K562 (cell line): ENCODE measurements around the gene CECR2. TPM values are rescaled to one million over a fixed set of nuclear protein-coding genes. Genes with fewer than 3 reads are reported as not detected.
"Not testable (repeated sequence)": the region's sequence is repeated elsewhere in the genome, so short reads cannot be mapped to it uniquely, and the experiment has no call there.

Experiments
- ATAC-seq: fragments of 200-7000 bp; cut with Tn5 transposase; 3 replicates; pipeline ENCODE4 v1.9.1; 2020; ENCODE audit warnings: moderate library complexity
- BruUV-seq: library from RNA; stranded (reverse); fragments of 400-500 nt; replicated peaks from 2 replicates; lab custom pipeline; 2021; lab: Mats Ljungman, UMichigan
- CTCF ChIA-PET: fragments of 300-600 bp; formaldehyde crosslinking; extraction: SDS; loops from one replicate; lab custom pipeline; 2021; ENCODE audit warnings: low intra/inter-chr PET ratio; lab: Yijun Ruan, JAX
- POLR2A ChIA-PET: fragments of 300-600, 350-650 bp; sonication (Branson Sonifier 250); formaldehyde crosslinking; extraction: SDS; loops from one replicate; lab custom pipeline; 2021; ENCODE audit warnings: antibody characterized with exemption, inconsistent platforms; lab: Yijun Ruan, JAX
- DNase-seq, 4 experiments: peaks; one replicate each; pipeline versions ENCODE4 v3.0.0 to v3.0.0-alpha.2; 2011 to 2018; ENCODE audit warnings: low spot score in 3 of 4, mixed read lengths in 3 of 4; ENCODE audit errors: extremely low read depth in 1 of 4
- FAIRE-seq: peaks from 2 replicates; lab custom pipeline; 2011; peaks lifted over from hg19 to GRCh38; lab: Jason Lieb, UNC
- H2AFZ ChIP-seq: 2 replicates; pipeline ENCODE4 v1.6.0; 2011; ENCODE audit warnings: low read depth, low read length, control low read depth, inconsistent platforms
- H3K27ac ChIP-seq: fragments of 200-600 bp; 3 replicates; pipeline ENCODE4 v1.8.0; 2011; ENCODE audit warnings: low read depth, mild to moderate bottlenecking, control low read depth, inconsistent platforms, low read length, moderate library complexity, mixed read lengths; ENCODE audit errors: extremely low read depth
- H3K27me3 ChIP-seq, 2 experiments: fragments of 300-600 bp in 1 of 2; 2 replicates in 1 of 2; 3 replicates in 1 of 2; pipeline versions ENCODE4 v1.6.0 to v1.8.0; 2011; ENCODE audit warnings: inconsistent platforms in 2 of 2, low read length in 2 of 2, mild to moderate bottlenecking in 1 of 2, mixed read lengths in 1 of 2, moderate library complexity in 1 of 2; ENCODE audit not compliant: control insufficient read depth in 2 of 2, insufficient read depth in 2 of 2
- H3K36me3 ChIP-seq: fragments of 300-600 bp; 3 replicates; pipeline ENCODE4 v1.8.0; 2011; ENCODE audit warnings: mild to moderate bottlenecking, low read length, inconsistent platforms; ENCODE audit not compliant: control insufficient read depth, insufficient read depth
- H3K4me1 ChIP-seq, 2 experiments: fragments of 200-600 bp in 1 of 2; replicated peaks in 1 of 2; 2 replicates in 1 of 2; 3 replicates in 1 of 2; pipeline versions ENCODE4 v1.5.1 to v1.8.0; 2011; ENCODE audit warnings: inconsistent platforms in 2 of 2, low read length in 2 of 2, mild to moderate bottlenecking in 1 of 2, mixed read lengths in 1 of 2, moderate library complexity in 1 of 2; ENCODE audit not compliant: control insufficient read depth in 2 of 2, insufficient read depth in 2 of 2
- H3K4me2 ChIP-seq: 2 replicates; pipeline ENCODE4 v1.6.1; 2011; ENCODE audit warnings: low read length, control low read depth, inconsistent platforms, mixed read lengths; ENCODE audit not compliant: insufficient read depth
- H3K4me3 ChIP-seq: fragments of 200-600 bp; sonication (generic), shearing (Covaris generic); 2 replicates; pipeline ENCODE4 v1.5.1; 2016; ENCODE audit warnings: control low read depth, inconsistent platforms
- H3K79me2 ChIP-seq: fragments of 200-600 bp; 3 replicates; pipeline ENCODE4 v1.8.0; 2011; ENCODE audit warnings: low read length, inconsistent platforms; ENCODE audit not compliant: control insufficient read depth, insufficient read depth
- H3K9ac ChIP-seq, 2 experiments: 2 replicates each; pipeline versions ENCODE4 v1.6.0 to v1.6.1; 2011; ENCODE audit warnings: low read depth in 2 of 2, low read length in 2 of 2, control low read depth in 1 of 2, inconsistent platforms in 1 of 2, mild to moderate bottlenecking in 1 of 2, mixed read lengths in 1 of 2; ENCODE audit not compliant: insufficient read depth in 1 of 2
- H3K9me1 ChIP-seq: one replicate; pipeline ENCODE4 v1.6.0; 2011; ENCODE audit warnings: inconsistent platforms, mild to moderate bottlenecking, low read length, moderate library complexity; ENCODE audit not compliant: control insufficient read depth, insufficient read depth
- H3K9me3 ChIP-seq: replicated peaks from 2 replicates; pipeline ENCODE4 v1.5.1; 2011; ENCODE audit warnings: low read depth, low read length, inconsistent platforms; ENCODE audit not compliant: control insufficient read depth, insufficient read depth
- H4K20me1 ChIP-seq: replicated peaks from 2 replicates; pipeline ENCODE4 v1.6.1; 2011; ENCODE audit warnings: low read length, inconsistent platforms, mixed read lengths; ENCODE audit not compliant: control insufficient read depth, insufficient read depth
- CHD2 ChIP-seq: IDR thresholded peaks from 2 replicates; pipeline ENCODE4 v1.6.1; 2011; ENCODE audit warnings: low read depth, low read length
- CTBP1 ChIP-seq: fragments of 450-650 bp; IDR thresholded peaks from 2 replicates; pipeline ENCODE4 v1.6.1; 2016; ENCODE audit warnings: borderline replicate concordance
- DIDO1 ChIP-seq: fragments of 450-650 bp; IDR thresholded peaks from 2 replicates; pipeline ENCODE4 v1.6.1; 2016; ENCODE audit warnings: low read depth, missing biosample characterization, missing genetic modification characterization
- FOXM1 ChIP-seq, 2 experiments: fragments of 450-650 bp in 1 of 2; sonication (generic) in 1 of 2; formaldehyde crosslinking in 1 of 2; IDR thresholded peaks; 2 replicates each; pipeline versions ENCODE4 v1.6.1 to v1.9.0; 2017 to 2022; ENCODE audit warnings: low read depth in 2 of 2, mild to moderate bottlenecking in 2 of 2, missing genetic modification reagents in 1 of 2, moderate library complexity in 1 of 2
- GABPA ChIP-seq: fragments of 200-800 bp; sonication (Bioruptor generic); conservative IDR thresholded peaks from 2 replicates; pipeline ENCODE4 v1.6.1; 2016; ENCODE audit warnings: low read depth, missing genetic modification characterization, missing compliant biosample characterization
- NBN ChIP-seq: fragments of 450-650 bp; IDR thresholded peaks from 2 replicates; pipeline ENCODE4 v1.6.1; 2016; ENCODE audit warnings: low read depth, mild to moderate bottlenecking
- NEUROD1 ChIP-seq: fragments of 150-350 bp; IDR thresholded peaks from 2 replicates; pipeline ENCODE4 v1.6.1; 2014; ENCODE audit warnings: borderline replicate concordance, low read length, low read depth; ENCODE audit not compliant: partially characterized antibody
- OTX1 ChIP-seq: fragments of 450-650 bp; formaldehyde crosslinking; IDR thresholded peaks from 2 replicates; pipeline ENCODE4 v1.4.0; 2022; ENCODE audit warnings: mild to moderate bottlenecking
- RBM22 ChIP-seq: fragments of 200-400 bp; formaldehyde crosslinking; IDR thresholded peaks from 2 replicates; pipeline ENCODE4 v1.6.1; 2018; ENCODE audit warnings: low read length, low read depth; ENCODE audit not compliant: poor library complexity, severe bottlenecking
- SOX6 ChIP-seq: fragments of 450-650 bp; IDR thresholded peaks from 2 replicates; pipeline ENCODE4 v1.6.1; 2014; ENCODE audit warnings: mild to moderate bottlenecking
- TAF7 ChIP-seq: fragments of 450-650 bp; IDR thresholded peaks from 2 replicates; pipeline ENCODE4 v1.6.1; 2016; ENCODE audit warnings: missing genetic modification characterization, missing compliant biosample characterization
- TEAD4 ChIP-seq, 2 experiments: sonication (generic) in 1 of 2; formaldehyde crosslinking in 1 of 2; IDR thresholded peaks; 2 replicates each; pipeline versions ENCODE4 v1.6.1 to v1.8.0; 2012 to 2022; ENCODE audit warnings: borderline replicate concordance in 1 of 2, inconsistent platforms in 1 of 2, low read length in 1 of 2, mild to moderate bottlenecking in 1 of 2, missing genetic modification reagents in 1 of 2
- ZNF197 ChIP-seq: fragments of 200-800 bp; sonication (Bioruptor generic); IDR thresholded peaks from 2 replicates; pipeline ENCODE4 v1.6.1; 2016; ENCODE audit warnings: low read depth, missing genetic modification characterization, missing compliant biosample characterization
- ZNF57 ChIP-seq: fragments of 450-650 bp; formaldehyde crosslinking; IDR thresholded peaks from 2 replicates; pipeline ENCODE4 v1.4.0; 2020; ENCODE audit warnings: mild to moderate bottlenecking, moderate library complexity
- WGBS: fragments of 100-300 bp; shearing (Covaris generic); methylation state at CpG from one replicate; pipeline ENCODE4 v1.1.6; 2016; ENCODE audit warnings: low coverage, mixed read lengths; ENCODE audit not compliant: insufficient coverage; ENCODE audit errors: missing lambda C conversion rate; 5-methylcytosine and 5-hydroxymethylcytosine counted together
- in situ Hi-C: fragments of 300-500 bp; cut with MboI; formaldehyde crosslinking; loops from 4 replicates; pipeline ENCODE4 v1.15.0; 2018; ENCODE audit warnings: inconsistent platforms, mixed read lengths
- intact Hi-C: fragments of 100-400 bp; cut with micrococcal nuclease; formaldehyde crosslinking; loops from 2 replicates; pipeline ENCODE4 v1.14.2; 2022
- polyA plus RNA-seq, 8 experiments: library from polyadenylated mRNA; depleted of rRNA in 4 of 8; stranded (reverse) in 5 of 8; unstranded in 3 of 8; fragments of >200 nt; fragmentation: Nextera tagmentation in 2 of 8; fragmentation: Illumina TruSeq in 1 of 8; extraction: Ambion mirVana in 2 of 8; extraction: Trizol in 1 of 8; gene quantifications; 2 replicates each; pipeline versions ENCODE4 v1.2.1 to v1.2.3, GENCODE V29; 2011 to 2014; ENCODE audit warnings: inconsistent platforms in 1 of 8, missing spikeins in 1 of 8
- total RNA-seq, 7 experiments: library from RNA; depleted of rRNA in 6 of 7; stranded (reverse); fragments of >200 nt in 6 of 7; fragmentation: Illumina TruSeq in 2 of 7; extraction: Trizol in 2 of 7; gene quantifications; 2 replicates each; pipeline versions ENCODE4 v1.2.1 to v1.2.3, GENCODE V29; 2011 to 2021; ENCODE audit warnings: low replicate concordance in 1 of 7
- TF ChIP-seq, protein P1 (sequence below): fragments of 250-450 bp; sonication (Bioruptor Pico); IDR thresholded peaks from 2 replicates; pipeline ENCODE4 v1.4.0; 2020; ENCODE audit warnings: mild to moderate bottlenecking, moderate library complexity, borderline replicate concordance

Gene CECR2
- total and polyA plus RNA-seq, 9 of the 15 experiments (the other 6 are each of a cell fraction or from before 2014, with no cell fraction given), result 0.01 to 1.00 (median 0.27) TPM

DNA sequence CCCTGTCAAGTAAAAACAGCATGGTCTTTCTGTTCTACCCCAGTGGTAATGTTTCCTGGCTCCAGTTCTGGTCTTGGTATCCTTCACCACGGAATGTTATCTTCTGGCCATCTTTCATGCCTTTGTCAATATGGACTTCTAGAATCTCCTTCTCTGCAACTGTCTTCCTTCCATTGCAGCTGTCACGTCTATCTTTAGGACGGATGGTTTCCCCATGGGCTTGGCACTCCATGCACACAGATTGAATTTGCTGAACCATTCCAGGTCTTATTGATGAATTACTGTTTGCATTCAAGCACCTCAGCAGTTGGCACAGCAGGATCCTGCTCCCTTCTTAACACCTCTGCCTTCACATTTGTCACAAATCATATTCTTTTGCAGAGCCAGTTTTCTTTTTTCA lies 149.1 kb downstream of the CECR2 start:
- FAIRE-seq, result no peak
- in situ Hi-C loops, result no loop called here
- CTCF ChIA-PET, result no interaction called here

DNA sequence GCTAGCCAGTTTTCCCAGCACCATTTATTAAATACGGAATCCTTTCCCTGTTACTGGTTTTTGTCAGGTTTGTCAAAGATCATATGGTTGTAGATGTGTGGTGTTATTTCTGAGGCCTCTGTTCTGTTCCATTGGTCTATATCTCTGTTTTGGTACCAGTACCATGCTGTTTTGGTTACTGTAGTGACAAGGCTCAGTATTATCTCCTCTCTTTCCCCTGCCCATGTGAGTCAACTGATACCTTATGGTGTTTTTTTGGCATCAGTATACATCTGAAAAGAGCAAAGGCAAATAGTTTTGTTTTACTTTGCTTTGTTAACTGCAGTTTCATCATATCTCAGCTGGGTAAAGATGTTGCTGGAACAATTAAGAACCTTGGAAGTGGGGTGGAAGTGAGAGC lies 152.7 kb downstream of the CECR2 start:
- DNase-seq, CTCF ChIA-PET, H3K4me3 ChIP-seq, H4K20me1 ChIP-seq, H3K79me2 ChIP-seq, in situ Hi-C loops, BruUV-seq, H3K4me2 ChIP-seq, H3K36me3 ChIP-seq, ATAC-seq, FAIRE-seq, H3K9me1 ChIP-seq, H3K9ac ChIP-seq, POLR2A ChIA-PET, H2AFZ ChIP-seq, H3K4me1 ChIP-seq, H3K27ac ChIP-seq, H3K9me3 ChIP-seq, intact Hi-C loops: not testable (repeated sequence)
- H3K27me3 ChIP-seq, result peaks cover 14 to 33% of the 10 kb centered on the region in 2 experiments; a peak in 4 of 5 replicates
- 17% methylated on average over 1 of the region's 1 CpG for WGBS

More for the DNA sequence above, 149.1 kb downstream of the CECR2 start:
- H2AFZ ChIP-seq, result no peak overlapping the region
- no peaks in the 10 kb centered on the region for H3K36me3 ChIP-seq
- H3K4me2 ChIP-seq, result no peak overlapping the region
- H4K20me1 ChIP-seq, result no peaks in the 10 kb centered on the region
- no peaks in the 10 kb centered on the region for H3K4me1 ChIP-seq
- no TSS peak for BruUV-seq
- 2% methylated on average over 3 of the region's 3 CpGs for WGBS
- no peak overlapping the region for H3K9ac ChIP-seq
- DNase-seq (no peak), ATAC-seq (no peak)
- H3K9me3 ChIP-seq, result no peaks in the 10 kb centered on the region
- TF ChIP-seq ZNF57 (CRISPR knock-in tag) (no peak), FOXM1 (IDR thresholded peaks at IDR 0.05; ENCODE audit: low read depth) (no peak), FOXM1 (CRISPR knock-in tag; IDR thresholded peaks at IDR 0.05; ENCODE audit: low read depth) (no peak), CHD2 (no peak), GABPA (tag) (no peak), SOX6 (no peak), OTX1 (no peak), ZNF197 (CRISPR knock-in tag) (no peak), DIDO1 (no peak), NBN (no peak), CTBP1 (no peak), RBM22 (no peak), NEUROD1 (no peak), TAF7 (tag) (no peak), TEAD4 (IDR thresholded peaks at IDR 0.05; ENCODE audit: low read length) (no peak), TEAD4 (CRISPR knock-in tag; IDR thresholded peaks at IDR 0.05; ENCODE audit: borderline replicate concordance) (no peak)
- TF ChIP-seq, protein P1, sequence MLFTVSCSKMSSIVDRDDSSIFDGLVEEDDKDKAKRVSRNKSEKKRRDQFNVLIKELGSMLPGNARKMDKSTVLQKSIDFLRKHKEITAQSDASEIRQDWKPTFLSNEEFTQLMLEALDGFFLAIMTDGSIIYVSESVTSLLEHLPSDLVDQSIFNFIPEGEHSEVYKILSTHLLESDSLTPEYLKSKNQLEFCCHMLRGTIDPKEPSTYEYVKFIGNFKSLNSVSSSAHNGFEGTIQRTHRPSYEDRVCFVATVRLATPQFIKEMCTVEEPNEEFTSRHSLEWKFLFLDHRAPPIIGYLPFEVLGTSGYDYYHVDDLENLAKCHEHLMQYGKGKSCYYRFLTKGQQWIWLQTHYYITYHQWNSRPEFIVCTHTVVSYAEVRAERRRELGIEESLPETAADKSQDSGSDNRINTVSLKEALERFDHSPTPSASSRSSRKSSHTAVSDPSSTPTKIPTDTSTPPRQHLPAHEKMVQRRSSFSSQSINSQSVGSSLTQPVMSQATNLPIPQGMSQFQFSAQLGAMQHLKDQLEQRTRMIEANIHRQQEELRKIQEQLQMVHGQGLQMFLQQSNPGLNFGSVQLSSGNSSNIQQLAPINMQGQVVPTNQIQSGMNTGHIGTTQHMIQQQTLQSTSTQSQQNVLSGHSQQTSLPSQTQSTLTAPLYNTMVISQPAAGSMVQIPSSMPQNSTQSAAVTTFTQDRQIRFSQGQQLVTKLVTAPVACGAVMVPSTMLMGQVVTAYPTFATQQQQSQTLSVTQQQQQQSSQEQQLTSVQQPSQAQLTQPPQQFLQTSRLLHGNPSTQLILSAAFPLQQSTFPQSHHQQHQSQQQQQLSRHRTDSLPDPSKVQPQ (CRISPR knock-in tag), result no peak
- H3K79me2 ChIP-seq, result no peaks in the 10 kb centered on the region
- H3K9me1 ChIP-seq, result no peaks in the 10 kb centered on the region
- intact Hi-C loops, result no loop called here
- peaks cover 26 to 27% of the 10 kb centered on the region in 2 experiments; a peak in 3 of 5 replicates for H3K27me3 ChIP-seq
- H3K27ac ChIP-seq, result no peak overlapping the region
- H3K4me3 ChIP-seq, result no peak overlapping the region
- POLR2A ChIA-PET, result interaction anchor here (0.5 to 1.1 kb wide), 4 partner anchors 144 to 547 kb away, joined by 3 read pairs; no protein-coding TSS in a partner anchor
